Fibroblast of skin of scalp (primary cell): ENCODE data around the gene KCNC4.

Source experiments
- DNase-seq: peaks from one replicate; pipeline ENCODE4 v3.0.0-alpha.2; 2013

The KCNC4 gene

DNA sequence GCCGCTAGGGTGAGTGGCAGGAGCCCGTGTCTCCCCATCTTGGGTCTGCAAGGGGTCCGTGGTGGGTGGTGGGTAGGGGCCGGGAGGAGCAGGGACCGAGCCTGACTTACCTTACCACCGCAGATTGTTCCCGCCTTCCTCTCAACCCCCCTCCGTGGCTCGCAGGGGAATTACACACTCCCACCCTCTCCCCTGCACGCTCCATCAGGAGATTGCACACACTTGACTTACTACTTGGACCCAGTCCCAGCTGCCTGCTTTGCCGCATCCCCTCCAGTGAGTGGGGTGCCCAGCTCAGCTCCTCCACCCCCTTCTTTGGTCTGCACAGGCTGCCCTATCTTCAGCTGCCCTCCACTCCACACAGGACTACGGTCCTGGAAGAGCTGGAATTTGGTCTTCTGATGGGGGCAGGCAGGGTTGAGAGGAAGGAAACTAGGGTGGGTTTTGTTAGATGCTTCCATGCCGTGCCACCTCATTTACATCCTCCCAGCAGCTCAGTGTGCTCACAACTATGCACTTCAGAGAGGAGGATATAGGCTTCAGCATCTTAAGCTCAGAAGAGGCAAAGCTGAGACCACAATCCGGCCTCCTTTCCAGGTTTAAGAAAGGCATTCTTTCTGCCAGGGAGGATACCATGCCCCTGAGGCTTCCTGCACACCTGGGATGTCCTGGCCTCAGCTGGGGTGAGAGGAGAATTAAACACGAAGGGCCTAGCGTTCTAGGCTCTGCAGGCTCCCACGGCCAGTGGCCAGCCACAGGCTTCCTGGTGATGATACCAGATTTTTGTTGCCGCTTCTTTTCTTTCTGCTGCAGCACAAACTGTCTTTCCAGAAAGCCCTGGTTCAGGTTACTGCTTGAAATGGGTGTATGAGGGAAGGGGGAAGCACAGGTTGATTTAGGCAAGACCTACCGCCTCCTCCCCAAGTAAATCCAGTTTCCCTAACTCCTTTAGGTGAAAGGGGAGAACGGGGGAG lies 2.3 kb downstream of the KCNC4 start:
- DNase-seq = no peak

- DNase-seq = no peak
These were observed 3.0 kb downstream of the KCNC4 start for GRCh38 chr1:110213143-110213540.

GRCh38 chr1:110214454-110215404 lies 4.6 kb downstream of the KCNC4 start:
- DNase-seq = no peak

DNA sequence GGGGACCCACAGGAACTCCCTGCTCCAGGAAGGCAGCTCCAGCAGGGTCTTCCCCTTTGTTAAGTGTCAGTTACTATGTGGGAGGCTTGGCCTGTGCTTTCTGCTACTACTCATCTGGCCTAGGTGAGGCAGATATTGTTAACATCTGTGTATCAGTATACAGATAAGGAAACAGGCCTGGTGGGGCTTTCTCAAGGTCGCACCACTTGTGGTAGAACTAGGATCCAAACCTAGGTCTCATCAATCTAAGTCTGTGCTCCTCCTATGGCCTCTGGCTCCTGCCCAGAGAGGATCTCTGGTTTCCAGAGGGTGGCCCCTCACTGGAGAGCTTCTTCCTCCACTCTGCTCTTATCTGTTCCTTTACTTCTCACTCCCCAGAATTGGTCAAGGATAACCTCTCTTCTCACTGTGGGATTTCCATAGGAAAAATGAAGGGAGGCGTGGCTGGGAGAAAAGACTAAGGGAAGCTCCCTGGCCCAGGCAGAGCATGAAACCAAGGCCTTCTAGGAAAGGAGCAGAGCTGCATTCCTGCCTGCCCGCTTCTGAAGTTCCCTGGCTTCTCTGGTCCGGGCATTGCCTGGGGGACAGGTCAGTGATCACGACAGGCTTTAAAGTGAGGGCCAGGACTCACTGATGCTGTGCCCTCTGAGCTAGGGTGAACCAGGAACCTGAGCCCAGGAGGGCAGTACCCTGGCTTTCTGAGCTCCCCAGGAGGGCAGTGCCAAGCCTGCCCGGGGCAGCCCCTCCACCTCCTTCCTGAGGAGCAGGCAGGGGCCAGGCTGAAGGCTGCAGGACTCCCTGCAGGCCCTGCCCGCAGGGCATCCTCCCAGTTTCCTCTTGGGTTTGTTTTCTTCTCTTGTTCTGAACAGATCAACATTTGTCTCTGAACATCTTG lies 5.8 kb downstream of the KCNC4 start:
- no peak for DNase-seq

DNA sequence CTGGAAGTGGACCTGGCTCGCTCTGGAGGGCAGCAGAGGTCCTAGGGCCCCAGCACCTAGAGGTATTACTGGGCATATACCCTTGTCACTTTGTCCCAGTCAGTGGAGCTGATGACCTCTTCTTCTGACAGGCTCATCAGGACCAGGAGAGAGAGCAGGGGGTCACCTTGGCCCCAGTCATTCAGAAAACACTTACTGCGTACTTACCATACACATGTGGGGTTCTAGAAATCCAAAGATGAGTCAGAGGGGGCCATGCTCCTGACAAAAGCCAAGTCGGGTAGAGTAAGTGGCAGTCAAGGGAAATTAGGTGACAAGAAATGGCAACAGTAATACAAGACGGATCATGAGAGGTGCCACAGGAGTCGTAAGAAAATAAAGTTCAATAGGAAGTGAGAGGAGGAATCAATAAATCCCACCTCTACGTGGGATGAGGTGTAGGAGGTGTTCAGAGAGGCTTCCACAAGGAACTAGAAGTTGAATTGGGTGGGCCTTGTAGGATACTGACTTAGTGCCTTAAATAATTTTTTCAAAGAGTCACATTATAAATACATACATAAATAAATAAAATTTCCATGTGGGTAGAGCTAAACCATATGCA lies 6.8 kb downstream of the KCNC4 start:
- DNase-seq = no peak

GRCh38 chr1:110218137-110218536 lies 8.0 kb downstream of the KCNC4 start:
- DNase-seq = no peak

GRCh38 chr1:110218739-110219138 lies 8.6 kb downstream of the KCNC4 start:
- DNase-seq = peak; percentile 15

DNA sequence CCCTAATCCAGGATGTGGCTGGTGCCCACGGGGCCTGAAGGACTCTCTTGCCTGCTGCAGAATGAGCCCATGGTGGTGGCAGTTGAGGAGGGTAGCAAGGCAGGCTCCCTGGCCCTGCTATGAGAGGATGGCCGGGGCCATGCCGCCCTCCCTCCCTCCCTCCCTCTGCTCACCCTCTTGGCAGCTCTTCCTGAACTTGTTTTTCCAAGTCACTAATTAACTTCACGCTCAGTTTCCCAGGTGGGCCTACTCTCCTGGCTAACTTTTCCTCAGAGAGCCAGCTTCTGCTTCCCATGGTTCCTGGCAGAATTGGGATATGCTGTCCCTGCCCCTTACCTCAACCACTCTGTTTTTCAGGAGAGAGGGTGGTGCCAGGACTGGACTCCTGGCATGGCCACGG lies 10.2 kb downstream of the KCNC4 start:
- DNase-seq = no peak

DNA sequence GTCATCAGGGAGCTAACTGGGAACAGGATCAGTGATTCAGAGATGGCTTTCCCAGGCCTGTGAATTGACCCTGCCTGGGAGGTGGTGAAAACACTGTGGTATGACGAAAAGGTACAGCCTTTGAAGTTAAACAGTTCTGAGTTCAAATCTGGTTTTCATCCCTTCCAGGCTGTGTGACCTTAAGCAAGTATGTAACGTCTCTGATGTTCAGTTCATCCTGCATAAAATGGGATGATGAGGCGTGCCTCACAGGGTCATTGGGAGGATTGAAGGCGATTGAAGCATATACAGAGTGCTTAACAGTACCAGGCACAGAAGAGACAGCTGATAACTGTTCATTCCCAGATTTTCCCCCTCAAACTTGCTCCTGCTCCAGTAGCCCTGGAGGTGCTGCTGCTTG lies 11.0 kb downstream of the KCNC4 start:
- no peak for DNase-seq

GRCh38 chr1:110223127-110223526 lies 13.0 kb downstream of the KCNC4 start:
- no peak for DNase-seq

GRCh38 chr1:110223581-110223980 lies 13.5 kb downstream of the KCNC4 start:
- DNase-seq = no peak

DNA sequence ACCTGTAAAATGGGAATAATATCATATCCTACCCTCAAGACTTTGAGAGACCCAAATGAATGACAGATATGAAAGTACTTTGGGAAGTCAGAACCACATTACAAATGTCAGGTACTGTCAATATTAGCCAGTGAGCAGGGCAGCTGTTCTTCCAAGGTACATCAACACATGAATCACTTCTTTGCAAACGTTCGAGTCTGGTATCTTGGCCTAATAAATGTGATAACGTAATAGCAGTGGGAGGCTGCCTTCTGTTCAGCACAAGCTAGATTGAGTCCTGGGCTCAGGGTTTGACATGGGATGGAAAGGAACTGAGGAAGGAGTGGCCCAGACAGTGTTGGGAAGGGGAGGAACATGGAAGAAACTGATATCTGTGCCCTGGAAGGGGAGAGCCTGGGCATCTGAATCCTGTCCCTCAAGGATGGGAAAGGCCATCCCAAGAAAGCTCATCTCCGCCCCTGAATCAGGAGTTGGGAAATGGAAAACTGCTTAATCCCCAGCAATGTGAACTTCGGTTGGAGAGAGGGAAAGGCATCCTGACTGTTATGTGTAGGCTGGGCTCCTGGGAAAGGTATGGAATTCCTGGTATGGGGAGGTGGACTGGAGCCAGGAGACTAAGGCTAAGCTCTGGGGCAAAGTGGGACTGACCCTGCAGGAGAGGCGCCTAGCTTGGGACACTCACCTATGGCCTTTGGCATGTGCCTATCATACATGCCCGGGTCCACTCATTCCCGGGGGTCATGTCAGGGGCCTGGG lies 14.3 kb downstream of the KCNC4 start:
- DNase-seq = no peak

DNA sequence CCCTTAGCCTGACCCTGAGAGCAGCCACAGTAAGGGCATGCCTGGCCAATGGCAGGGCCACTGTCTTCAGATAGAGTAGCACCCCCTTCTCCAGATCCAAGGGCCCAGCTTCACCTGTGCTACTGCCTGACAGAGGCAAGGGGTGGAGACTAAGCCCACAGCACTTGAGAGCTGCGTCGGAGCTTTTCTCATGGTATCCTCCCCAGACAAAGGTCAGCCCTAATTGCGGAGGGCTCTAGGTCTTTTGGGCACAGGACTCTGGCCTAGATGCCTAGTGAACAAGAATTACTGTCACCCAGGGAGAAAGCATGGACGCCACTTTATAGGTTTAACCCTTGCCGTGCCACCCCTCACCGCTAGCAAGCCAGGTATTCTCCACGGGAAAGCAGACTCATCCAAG lies 15.1 kb downstream of the KCNC4 start:
- DNase-seq = no peak

DNA sequence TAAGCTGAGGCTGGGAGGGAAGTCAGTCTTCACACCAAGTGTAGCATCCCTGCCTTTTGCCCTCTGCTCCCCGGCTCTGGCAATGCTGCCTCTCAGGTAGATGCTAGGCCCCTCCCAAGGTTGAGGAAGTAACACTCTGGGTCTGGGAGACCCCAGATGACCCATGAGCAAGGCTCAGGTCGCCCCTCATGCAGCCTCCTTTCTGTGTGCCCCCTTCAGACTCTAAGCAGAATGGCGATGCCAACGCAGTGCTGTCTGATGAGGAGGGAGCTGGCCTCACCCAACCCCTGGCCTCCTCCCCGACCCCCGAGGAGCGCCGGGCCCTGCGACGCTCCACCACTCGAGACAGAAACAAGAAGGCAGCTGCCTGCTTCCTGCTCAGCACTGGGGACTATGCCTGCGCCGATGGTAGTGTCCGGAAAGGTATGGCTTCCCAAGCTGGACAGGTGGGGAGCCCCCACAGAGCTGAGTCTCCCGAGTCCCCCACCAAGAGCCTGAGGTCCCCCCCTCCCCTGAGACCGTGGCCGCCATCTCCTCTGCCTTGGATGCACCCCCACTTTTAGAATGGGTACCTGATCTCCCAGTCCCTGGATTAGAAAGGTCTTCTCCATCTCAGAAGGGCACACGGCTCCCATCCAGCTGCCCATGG lies 15.8 kb downstream of the KCNC4 start:
- DNase-seq = no peak

- DNase-seq = no peak
These were observed 17.7 kb downstream of the KCNC4 start for GRCh38 chr1:110227774-110228173.

DNA sequence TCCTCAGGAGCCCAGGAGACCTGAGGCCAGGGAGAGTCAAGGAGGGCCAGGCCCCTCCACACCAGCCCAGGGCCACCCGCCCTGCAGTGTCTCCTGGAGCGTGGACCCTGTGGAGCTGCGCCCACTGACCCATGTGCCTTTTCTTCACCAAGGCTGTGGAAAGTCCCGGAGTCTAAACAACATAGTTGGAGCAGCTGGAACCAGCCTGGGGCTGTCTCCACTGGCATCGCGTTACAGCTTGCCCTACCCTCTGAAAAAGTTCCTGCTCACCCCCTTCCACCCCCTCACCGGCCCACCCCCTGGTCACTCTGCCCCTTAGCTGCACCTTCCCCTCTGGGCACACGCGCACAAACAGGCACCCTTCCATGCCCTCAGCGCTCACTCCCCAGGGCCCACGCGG lies 18.3 kb downstream of the KCNC4 start:
- DNase-seq = no peak

DNA sequence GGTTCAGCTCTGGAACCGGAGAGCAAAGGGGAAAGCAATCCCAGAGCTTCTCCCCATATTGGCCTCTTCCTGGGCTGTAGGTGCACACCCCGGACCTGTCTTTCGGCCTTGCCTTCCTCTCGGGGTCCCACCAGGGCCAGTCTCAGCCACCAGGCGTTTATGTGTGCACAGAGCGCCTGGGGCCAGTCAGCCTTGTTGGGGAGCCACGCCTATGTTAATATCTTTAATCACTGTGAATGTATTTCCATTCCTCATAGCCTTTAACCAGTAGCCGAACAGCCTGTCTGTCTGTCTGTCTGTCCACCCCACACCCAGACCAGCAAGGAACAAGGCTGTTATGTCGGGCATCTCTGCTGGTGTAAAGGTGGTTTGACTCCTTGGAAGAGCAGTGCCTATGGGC lies 18.8 kb downstream of the KCNC4 start:
- DNase-seq = no peak

- no peak for DNase-seq
These were observed 19.4 kb downstream of the KCNC4 start for GRCh38 chr1:110229348-110230001.

DNA sequence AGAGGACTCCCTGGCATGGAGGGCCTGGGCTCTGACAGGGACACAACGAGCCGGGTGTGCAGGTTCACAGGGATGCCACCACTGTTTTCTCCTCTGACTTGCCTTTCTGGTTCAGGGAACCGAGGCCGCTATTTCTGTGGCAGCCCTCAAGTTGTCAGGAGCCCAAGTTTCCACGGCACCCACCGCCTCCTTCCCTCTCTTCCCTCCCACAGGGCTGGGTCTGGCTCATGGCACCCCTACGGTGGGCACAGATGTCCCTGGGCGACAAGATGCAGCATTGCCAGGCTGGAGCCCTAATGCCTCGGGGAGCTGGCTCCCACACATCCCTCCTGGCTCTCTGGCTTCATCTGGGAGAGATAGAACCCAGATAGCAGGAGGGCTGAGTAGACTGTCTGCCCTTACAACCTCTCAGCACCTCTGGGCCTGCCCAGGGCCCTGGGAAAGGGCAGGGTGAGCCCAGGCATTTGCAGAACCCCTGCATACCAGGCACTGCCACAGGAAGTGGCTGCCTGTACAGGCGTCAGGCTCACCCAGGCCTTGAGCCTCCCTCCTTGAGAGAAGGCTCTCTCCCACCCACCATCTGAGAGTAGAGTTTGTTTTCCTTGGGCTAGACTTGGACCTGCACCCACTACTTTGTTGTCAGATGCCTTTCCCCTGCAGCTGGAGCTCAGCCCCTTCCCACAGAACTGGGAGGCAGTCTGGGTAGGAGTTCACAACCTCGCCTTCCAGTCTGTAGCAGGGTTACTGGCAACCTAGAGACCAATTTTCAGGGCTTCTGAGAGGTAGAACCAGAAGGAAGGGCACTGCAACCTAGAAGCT lies 20.5 kb downstream of the KCNC4 start:
- DNase-seq = no peak
